Gastroesophageal sphincter (tissue), 4 donors: ENCODE results near the gene PAFAH2. TPM values are rescaled to one million over a fixed set of nuclear protein-coding genes. Genes with fewer than 3 reads are reported as not detected.

ENCODE experiments used
- ATAC-seq: fragments of 150-250 bp; one replicate; pipeline ENCODE4 v1.9.1; 2016; ENCODE audit warnings: mild to moderate bottlenecking, moderate library complexity
- H3K27ac ChIP-seq, 4 donors: fragments of 200-600 bp; sonication (generic) in 3 of 4; 1 replicate in 3 of 4; 2 replicates in 1 of 4; pipeline ENCODE4 v1.5.1; 2016 to 2019
- H3K27me3 ChIP-seq: fragments of 200-600 bp; sonication (generic); one replicate; pipeline ENCODE4 v1.5.1; 2019
- H3K36me3 ChIP-seq, 2 donors: fragments of 200-600 bp; sonication (generic); one replicate each; pipeline ENCODE4 v1.5.1; 2019; ENCODE audit warnings: control low read depth in 1 of 2
- H3K4me1 ChIP-seq, 3 donors: fragments of 200-600 bp; sonication (generic); 1 replicate in 2 of 3; 2 replicates in 1 of 3; pipeline ENCODE4 v1.5.1; 2016 to 2019; ENCODE audit warnings: control low read depth in 2 of 3
- H3K4me3 ChIP-seq, 2 donors: fragments of 200-600 bp; sonication (generic); one replicate each; pipeline ENCODE4 v1.5.1; 2019; ENCODE audit warnings: mild to moderate bottlenecking in 1 of 2, moderate library complexity in 1 of 2
- H3K9me3 ChIP-seq, 3 donors: fragments of 200-600 bp; sonication (generic); one replicate each; pipeline ENCODE4 v1.5.1; 2017 to 2019; ENCODE audit warnings: control low read depth in 2 of 3
- CTCF ChIP-seq, 4 experiments: fragments of 200-600 bp in 2 of 4; fragments of 450-650 bp in 2 of 4; sonication (generic) in 1 of 4; IDR thresholded peaks; one replicate each; pipeline ENCODE4 v1.5.1; 2017 to 2019; ENCODE audit warnings: antibody characterized with exemption in 4 of 4, mild to moderate bottlenecking in 2 of 4, moderate library complexity in 2 of 4
- EP300 ChIP-seq: sonication (generic); formaldehyde crosslinking; IDR thresholded peaks from one replicate; pipeline ENCODE4 v1.6.1; 2017; ENCODE audit warnings: antibody characterized with exemption, mild to moderate bottlenecking
- POLR2A ChIP-seq, 2 donors: fragments of 450-650 bp; IDR thresholded peaks; one replicate each; pipeline ENCODE4 v1.6.1; 2017; ENCODE audit warnings: antibody characterized with exemption in 2 of 2, mild to moderate bottlenecking in 2 of 2, moderate library complexity in 1 of 2
- POLR2AphosphoS5 ChIP-seq: sonication (generic); formaldehyde crosslinking; IDR thresholded peaks from one replicate; pipeline ENCODE4 v1.6.1; 2017; ENCODE audit warnings: antibody characterized with exemption
- WGBS, 2 donors: methylation state at CpG; one replicate each; pipeline ENCODE4 v1.1.5; 2018; ENCODE audit warnings: low coverage in 1 of 2; 5-methylcytosine and 5-hydroxymethylcytosine counted together
- total RNA-seq, 4 donors: library from RNA; depleted of rRNA; stranded (reverse); fragments of >200 nt; gene quantifications; one replicate each; pipeline ENCODE4 v1.1.0, GENCODE V29; 2016

Gene PAFAH2
- total RNA-seq, 4 donors from 2014 or later: 6.6 to 12.2 (median 8.5) TPM

- H3K4me3 ChIP-seq: no peak overlapping the region
Observed at GRCh38 chr1:25978403-25978802, 19.5 kb downstream of the PAFAH2 start.

GRCh38 chr1:25977801-25978200 is 20.1 kb downstream of the PAFAH2 start:
- Histone ChIP-seq H3K27ac (no peak overlapping the region), H3K4me3 (no peak overlapping the region), H3K4me1 (no peaks in the 10 kb centered on the region), H3K9me3 (no peaks in the 10 kb centered on the region), H3K27me3 (no peaks in the 10 kb centered on the region), H3K36me3 (peaks cover 2 to 97% of the 10 kb centered on the region in 2 donors)
- ATAC-seq: no peak
- TF ChIP-seq POLR2AphosphoS5 (no peak), POLR2A (IDR thresholded peaks at IDR 0.05) (no peak), EP300 (no peak), CTCF (IDR thresholded peaks at IDR 0.05) (no peak)
- 70 to 91% methylated on average over 4 to 5 of the region's 5 CpGs for WGBS, 2 donors

More at GRCh38 chr1:25978403-25978802, 19.5 kb downstream of the PAFAH2 start:
- WGBS, 2 donors: 72 to 91% methylated on average over 1 to 2 of the region's 2 CpGs
- TF ChIP-seq POLR2A (IDR thresholded peaks at IDR 0.05): no peak
- no peak for TF ChIP-seq EP300
- no peak for TF ChIP-seq CTCF (IDR thresholded peaks at IDR 0.05)
- TF ChIP-seq POLR2AphosphoS5: no peak
- no peaks in the 10 kb centered on the region for H3K27me3 ChIP-seq
- no peaks in the 10 kb centered on the region for H3K4me1 ChIP-seq
- no peak for ATAC-seq
- H3K36me3 ChIP-seq: peaks cover 5 to 97% of the 10 kb centered on the region in 2 donors
- no peak overlapping the region for H3K27ac ChIP-seq
- no peaks in the 10 kb centered on the region for H3K9me3 ChIP-seq

DNA sequence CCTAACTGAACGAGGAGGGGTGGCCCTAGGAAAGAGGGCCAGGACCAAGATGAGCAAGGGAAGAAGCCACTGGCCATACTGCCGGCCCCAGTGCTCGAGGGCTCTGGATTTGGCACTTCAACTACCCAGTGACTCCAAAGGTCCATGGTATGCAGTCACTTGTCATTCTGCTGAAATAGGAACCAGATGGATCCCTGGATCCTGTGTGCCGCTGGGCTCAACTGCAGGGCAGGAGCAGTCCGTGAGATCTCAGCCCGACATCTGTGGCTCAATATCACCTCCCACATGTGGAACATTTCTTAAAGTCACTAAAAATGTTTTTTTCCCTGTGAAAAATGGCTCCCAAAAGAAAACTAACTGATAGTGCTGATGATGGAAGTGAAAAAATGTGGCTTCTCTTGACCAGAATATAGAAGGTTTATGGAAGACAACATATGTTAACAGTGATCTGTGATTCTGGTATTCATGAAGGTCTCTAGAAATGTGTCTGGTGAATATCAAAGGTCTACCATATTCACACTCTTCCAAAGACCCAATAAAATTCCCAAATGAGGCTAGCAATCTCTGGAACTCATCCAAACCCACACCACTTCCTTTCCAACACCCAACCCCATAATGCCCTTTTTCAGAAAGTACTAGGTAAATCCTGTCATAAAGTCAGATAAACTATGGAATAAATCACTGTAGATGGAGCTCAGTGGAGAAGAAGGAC is 24.1 kb downstream of the PAFAH2 start:
- H3K4me3 ChIP-seq: no peak overlapping the region
- 66 to 90% methylated on average over 3 of the region's 6 CpGs for WGBS, 2 donors
- H3K9me3 ChIP-seq: no peaks in the 10 kb centered on the region
- H3K36me3 ChIP-seq: peaks cover 0 to 97% of the 10 kb centered on the region in 2 donors
- no peaks in the 10 kb centered on the region for H3K27me3 ChIP-seq
- H3K27ac ChIP-seq: no peak overlapping the region
- no peak for ATAC-seq
- no peaks in the 10 kb centered on the region for H3K4me1 ChIP-seq
- no peak for TF ChIP-seq EP300
- no peak for TF ChIP-seq CTCF (IDR thresholded peaks at IDR 0.05)
- TF ChIP-seq POLR2AphosphoS5: no peak
- TF ChIP-seq POLR2A (IDR thresholded peaks at IDR 0.05): no peak

DNA sequence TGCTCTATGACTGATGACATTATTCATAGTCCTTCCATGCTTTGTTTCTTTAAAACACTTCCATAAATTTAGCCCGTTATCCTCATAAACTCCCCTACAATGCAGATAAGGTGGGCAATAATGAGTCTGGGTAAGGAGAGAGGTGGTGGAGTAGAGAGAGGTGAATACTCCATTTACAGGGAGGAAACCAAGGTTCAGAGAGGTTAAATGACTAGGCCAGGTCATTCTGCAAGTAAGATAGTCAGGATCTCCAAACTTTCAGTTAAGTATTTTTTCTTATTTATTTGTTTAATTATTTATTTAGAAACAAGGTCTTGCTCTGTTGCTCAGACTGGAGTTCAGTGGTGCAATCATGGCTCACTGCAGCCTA is 26.1 kb downstream of the PAFAH2 start:
- Histone ChIP-seq H3K27me3 (no peaks in the 10 kb centered on the region), H3K36me3 (peaks cover 0 to 100% of the 10 kb centered on the region in 2 donors), H3K27ac (no peak overlapping the region), H3K4me3 (no peak overlapping the region), H3K4me1 (no peaks in the 10 kb centered on the region), H3K9me3 (no peaks in the 10 kb centered on the region)
- ATAC-seq: no peak
- 63 to 69% methylated on average over 1 of the region's 1 CpG for WGBS, 2 donors
- TF ChIP-seq CTCF (IDR thresholded peaks at IDR 0.05) (no peak), EP300 (no peak), POLR2A (IDR thresholded peaks at IDR 0.05) (no peak), POLR2AphosphoS5 (no peak)
